Dermis blood vessel endothelial cell (primary cell): ENCODE results near the gene TMEM151A. TPM values are rescaled to one million over a fixed set of nuclear protein-coding genes. Genes with fewer than 3 reads are reported as not detected.

ENCODE experiments used
- DNase-seq: peaks from one replicate; pipeline ENCODE4 v3.0.0; 2010
- total RNA-seq: library from RNA; depleted of rRNA; stranded (reverse); fragments of >200 nt; gene quantifications from 2 replicates; pipeline ENCODE4 v1.2.3, GENCODE V29; 2014

Gene TMEM151A
- total RNA-seq, 1 donor from 2014 or later = not detected

DNA sequence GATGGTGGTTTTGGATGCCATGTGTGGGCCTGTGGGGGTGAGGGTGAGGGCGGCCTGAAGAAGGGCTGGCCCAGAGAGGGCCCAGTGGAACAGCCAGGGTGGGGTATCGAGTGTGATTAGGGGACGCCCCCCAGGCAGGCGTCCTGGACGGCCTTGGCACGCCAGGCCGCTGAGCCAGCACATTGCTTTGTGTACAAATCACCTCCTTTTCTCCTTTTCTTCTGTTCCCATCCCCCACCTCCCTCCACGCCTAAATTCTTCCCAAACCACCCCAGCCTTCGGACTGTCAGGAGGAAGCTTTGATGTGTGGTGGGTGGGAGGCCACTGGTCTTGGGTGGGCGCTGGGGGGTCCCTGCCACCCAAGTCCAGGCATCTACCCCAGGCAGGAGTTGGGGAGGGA is 33.0 kb downstream of the TMEM151A start:
- no peak for DNase-seq

DNA sequence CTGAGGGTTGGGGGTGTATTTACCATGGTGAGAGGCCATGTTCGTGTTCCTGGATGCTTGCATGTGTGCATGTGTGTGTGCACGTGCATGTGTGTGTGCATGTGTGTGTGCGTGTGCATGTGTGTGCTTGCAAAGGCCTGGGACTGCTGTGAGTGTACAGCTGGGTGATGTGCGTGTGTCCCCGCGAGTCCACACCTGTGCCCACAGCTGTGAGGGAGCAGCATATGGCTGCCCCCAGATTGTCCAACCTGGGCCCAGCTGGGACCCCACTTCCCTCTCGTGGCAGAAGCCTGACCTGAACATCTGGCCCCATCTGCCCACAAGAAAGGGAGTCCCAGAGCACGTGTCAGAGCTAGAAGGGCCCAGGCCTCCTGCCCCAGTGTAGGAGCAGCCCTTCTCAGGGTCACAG is 33.6 kb downstream of the TMEM151A start:
- DNase-seq = no peak

DNA sequence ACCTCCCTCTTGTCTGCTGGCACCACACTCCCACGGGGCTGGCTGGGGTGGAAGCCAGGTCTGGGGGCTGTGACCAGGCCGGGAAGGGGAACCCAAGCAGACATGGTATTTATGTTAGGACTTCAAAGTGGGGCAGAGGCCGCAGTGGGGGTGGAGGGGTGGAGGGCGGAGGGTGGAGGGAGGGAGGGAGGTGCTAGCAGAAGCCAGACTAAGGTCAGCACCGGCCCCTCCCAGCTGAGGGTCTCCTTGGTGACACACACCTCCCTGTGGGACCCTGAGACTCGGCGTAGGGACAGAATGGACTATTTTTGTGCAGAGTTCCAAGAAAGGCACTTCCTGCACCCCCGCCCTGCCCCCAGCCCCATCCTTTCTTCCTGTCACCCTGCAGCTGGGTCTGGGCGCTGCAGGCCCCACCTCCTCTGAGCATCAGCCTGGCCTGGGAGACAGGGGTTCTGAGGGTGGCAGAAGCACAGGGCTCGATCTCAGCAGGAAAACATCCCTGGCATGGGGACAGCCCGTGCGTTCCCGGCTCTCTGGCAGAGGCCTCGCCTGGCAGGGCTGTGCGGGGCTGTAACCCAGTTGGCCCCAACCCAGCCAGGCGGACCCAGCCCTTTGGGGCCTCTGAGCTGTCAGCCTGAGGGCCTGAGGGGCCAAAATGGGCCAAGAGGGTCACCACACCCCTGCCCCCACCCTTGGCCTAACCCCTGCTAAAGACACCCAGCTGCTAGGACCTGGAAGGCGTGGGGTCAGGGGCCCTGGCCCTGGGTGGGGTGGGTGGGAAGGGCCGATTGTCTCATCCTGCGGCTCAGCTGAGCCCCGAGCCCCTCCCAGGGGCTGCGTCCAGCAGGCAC is 34.8 kb downstream of the TMEM151A start:
- DNase-seq = no peak

DNA sequence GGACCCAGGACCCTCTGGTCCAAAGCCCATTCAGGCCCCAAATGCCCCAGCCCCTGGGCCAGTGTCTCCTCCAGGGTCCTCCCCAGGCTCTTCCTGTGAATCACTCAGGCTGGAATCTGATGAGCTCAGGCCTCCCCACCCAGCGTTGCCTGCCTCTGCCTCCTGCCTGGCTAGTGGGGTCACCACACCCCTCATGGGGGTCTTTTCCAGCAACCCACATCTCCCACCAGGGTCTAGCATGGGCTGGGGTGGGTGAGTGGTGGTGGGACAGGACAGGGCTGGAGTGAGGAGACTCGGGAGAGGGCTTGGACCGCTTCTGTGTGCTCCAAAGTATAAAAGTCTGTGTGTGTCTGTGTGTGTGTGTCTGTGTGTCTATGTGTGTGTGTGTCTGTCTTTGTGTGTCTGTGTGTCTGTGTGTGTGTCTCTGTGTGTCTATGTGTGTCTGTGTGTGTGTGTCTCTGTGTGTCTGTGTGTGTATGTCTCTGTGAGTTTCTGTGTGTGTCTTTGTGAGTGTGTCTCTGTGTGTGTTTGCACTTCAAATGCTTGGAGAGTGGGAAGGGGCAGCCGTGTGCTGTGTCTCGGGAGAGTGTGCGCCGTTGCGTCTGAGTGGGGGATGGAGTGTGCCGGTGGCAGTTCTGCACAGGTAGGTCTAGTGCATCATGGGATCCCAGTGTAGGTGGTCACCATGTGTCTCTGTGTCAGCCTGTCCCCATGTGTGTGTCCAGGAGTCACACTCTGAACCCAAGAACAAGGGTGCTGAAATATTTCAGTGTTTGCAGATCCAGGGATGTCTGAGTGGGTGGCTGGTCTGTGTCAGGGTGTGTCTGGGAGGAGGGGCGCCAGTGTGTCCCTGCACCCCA is 35.7 kb downstream of the TMEM151A start:
- no peak for DNase-seq

DNA sequence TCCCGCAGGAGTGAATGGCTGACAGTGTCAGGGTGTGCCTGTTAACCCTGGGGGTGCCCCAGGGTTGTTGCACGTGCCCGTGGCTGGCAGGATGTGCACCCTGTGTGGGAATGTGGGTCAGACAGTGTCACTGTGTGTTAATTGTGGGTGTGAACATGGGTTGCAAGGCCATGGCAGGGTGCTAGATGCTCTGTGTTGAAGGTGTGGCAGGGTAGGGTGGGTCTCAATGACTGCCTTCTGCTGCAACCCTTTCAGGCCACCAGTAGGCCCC is 36.3 kb downstream of the TMEM151A start:
- no peak for DNase-seq

DNA sequence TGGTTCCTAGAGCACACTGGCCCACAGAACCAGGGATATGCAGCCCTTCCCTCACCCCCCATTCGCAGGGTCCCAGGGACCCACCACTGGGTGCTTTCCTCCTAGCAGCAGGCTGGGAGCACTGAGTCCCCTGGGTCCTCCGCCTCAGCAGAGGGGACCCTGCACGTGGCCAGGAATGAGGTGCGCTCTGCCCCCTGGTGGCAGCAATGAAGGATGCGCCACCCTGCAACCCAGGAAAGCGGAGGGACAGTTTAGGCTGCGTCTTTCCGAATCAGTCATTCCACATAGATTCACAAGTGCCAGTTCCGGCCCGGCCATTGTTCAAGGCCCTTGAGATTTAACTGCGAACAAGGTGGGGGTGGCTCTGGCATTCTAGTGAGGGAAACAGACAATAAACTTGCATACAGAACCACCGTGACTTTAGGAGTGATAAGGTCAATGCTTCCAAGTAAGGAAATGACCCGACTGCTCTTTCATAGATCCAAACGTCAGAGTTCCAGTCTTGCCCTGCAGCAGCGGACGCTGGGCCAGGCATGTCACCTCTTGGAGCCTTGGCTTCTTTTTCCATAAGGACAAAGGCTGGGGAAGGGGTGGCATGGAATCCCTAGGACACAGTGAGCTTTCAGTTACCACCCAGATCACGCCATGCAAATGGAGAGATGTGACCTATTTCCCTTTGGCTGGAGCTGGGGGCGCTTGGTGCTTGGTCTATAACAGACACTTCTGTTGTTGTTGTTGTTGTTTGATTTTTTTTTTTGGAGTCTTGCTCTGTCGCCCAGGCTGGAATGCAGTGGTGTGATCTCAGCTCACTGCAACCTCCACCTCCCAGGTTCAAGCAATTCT is 36.8 kb downstream of the TMEM151A start:
- DNase-seq = peak; percentile 80

DNA sequence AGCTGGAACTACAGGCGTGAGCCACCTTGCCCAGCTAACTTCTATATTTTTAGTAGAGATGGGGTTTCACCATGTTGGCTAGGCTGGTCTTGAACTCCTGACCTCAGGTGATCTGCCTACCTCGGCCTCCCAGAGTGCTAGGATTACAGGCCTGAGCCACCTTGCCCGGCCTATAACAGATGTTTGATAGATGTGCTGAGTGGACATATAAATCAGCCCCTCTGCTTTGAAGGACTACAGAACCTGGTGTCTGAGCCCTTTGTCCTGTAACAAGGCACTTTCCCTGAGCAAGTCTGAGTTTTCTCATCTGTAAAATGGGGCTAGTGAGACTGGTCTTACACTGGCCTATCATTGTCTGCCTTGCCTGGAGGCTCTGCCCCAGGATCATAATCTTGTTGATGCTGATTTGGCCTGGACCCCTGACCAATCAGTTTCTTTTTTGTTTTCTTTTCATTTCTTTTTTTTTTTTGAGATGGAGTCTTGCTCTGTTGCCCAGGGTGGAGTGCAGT is 37.5 kb downstream of the TMEM151A start:
- no peak for DNase-seq

DNA sequence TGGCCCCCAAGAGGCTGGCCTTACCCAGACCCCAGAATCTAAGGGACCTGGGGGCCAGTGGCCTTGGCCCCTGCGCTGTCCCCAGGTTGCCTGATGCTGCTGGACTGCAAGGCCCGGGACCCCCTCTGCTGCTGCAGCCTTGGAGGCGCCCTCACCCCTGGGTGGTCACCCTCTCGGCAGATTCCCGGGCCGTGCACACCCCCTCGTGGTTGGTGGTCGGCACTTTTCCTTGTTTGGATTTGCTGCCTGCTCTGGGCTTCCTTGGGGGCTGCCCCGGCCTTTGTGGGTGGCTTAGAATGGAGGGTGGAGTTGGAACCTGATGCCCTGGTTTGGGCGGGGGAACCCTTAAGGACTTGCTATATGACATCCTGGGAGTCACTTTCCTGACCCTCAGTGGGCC is 39.2 kb downstream of the TMEM151A start:
- DNase-seq = no peak

DNA sequence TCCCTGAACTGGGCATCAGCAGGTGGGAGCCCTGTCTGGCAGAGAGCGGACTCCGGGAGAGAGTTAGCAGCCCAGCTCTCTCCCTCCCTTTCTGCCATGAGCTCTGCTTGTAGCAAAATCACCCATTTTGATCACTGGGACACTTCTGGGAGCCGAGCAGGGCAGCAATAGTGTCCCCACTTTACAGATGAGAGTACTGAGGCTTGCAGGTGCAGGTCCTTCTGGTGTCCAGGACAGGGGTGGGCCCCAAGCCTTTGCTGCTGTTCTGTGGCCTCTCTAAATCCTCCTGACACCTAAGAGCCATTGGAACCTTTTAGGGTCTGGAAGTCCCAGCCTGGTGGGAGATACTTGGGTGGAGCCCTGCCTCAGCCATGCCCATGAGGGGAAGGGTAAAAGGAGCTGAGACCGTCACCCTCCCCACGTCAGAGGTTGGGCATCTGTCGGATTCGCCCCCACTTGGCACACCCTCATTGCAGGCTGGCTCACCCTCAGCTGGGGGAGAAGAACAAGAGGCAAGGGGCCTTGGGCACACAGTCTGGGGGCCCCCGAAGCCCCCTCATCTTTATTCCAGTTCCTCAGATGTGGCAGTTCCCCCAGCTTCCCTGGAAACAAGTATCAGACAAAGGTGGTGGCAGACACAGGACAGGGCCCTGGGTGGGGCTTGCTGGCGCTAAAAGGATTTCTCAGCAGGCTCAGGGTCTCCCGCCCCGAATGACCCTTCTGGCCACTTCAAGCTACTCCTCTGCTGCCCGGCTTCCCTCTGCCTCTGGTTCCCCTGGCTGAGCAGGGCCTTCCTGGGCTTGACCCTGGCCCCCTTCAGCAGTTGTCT is 40.1 kb downstream of the TMEM151A start:
- DNase-seq = no peak

DNA sequence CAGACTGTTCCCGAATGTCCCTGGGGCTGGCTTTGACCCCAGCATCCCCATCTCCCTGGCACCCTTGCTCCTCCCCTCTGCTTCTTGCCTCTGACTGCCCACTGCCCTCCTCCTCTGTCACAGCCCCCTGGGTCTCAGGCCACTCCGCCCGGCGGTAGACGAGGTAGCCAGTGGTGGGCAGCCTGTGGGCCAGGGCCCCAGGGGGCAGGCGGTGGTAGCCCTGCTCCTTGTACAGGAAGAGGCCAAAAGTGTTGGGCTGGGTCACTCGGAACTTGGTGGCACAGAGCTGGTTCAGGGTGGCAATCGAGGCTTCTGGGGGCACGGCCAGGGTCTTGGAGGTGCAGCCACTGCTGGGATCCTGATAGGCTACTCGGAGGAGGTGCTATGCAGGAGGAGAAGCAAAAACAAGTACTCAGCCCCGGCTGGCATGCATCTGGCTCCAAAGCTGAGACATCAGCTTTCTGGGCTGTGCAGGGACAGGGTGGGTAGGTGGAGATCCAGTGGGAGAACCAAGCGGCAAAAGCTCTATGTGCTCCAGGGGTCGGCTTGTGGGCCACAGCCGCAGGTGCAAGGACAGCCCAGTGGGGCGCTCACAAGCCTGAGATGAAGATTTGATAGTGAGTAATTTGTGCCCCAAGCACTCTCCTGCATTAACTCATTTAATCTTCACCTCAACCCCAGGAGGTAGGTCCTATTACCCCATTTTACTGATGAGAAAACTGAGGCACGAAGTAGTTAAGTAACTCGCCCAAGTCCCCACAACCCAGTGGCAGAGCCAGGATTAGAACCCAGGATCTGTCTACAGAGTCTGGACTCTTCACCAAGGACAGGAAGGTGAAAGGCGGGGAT is 40.9 kb downstream of the TMEM151A start:
- no peak for DNase-seq

DNA sequence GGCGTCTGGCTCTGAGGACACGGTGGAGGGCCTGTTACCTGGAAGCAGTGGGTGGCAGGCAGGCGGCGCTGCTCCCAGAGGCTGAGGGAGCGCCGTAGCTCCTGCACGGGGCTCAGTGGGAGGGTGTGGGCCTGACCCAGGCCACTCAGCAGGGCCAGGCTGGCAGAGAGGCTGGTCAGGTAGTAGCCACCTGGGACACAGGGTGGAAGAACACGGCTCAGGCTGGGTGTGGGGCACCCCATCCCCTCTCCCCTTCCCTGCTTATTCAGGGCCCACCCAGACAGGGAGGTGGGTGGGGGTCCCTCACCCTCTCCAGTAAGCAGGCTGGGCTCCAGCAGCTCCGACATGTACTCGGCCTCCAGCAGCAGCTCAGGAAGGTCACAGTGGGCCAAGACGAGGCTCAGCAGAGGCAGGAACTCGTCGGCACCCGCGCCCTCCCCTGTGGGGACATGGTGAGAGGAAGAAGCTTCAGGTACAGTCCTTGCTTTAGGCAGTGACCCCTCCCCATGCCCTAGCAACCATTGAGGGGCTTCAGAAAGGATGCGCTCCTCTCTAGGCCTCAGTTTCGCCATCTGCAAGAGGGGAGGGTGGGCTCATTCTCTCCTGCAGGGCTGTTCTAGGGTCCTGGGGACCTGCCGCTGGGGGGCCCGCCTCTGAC is 41.7 kb downstream of the TMEM151A start:
- DNase-seq = no peak

DNA sequence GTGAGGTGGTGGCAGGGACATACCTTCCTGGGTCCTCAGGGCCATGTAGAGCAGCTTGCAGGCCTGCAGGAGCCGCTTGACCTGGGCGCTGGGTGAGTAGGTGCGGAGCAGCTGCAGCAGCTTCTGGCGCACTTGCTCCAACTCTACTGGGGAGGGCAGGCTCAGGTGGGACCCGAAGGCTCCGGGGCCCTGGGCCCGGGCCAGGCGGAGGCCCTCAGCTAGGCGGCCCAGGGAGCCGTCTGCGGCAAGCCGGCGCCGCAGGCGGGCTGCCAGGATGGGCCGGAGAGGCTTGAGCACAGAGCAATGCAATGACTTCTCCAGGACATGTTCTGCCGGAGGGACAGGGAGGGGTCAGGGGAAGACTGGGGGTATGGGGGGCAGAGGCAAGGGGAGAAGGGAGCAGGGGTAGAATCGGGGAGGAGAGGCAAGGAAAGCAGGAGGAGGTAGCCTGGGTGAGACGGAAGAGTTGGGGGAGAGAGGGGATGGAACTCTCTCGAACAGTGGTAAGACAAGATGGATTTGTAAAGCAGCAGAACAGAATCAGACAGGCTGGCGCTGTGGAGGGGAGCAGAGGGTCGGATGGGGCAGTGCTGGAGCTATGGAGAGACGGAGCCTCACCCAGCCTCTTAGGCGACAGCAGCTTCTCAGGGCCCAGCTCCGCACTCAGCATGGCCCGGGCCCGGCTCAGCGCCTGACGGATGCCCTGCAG is 42.4 kb downstream of the TMEM151A start:
- no peak for DNase-seq

DNA sequence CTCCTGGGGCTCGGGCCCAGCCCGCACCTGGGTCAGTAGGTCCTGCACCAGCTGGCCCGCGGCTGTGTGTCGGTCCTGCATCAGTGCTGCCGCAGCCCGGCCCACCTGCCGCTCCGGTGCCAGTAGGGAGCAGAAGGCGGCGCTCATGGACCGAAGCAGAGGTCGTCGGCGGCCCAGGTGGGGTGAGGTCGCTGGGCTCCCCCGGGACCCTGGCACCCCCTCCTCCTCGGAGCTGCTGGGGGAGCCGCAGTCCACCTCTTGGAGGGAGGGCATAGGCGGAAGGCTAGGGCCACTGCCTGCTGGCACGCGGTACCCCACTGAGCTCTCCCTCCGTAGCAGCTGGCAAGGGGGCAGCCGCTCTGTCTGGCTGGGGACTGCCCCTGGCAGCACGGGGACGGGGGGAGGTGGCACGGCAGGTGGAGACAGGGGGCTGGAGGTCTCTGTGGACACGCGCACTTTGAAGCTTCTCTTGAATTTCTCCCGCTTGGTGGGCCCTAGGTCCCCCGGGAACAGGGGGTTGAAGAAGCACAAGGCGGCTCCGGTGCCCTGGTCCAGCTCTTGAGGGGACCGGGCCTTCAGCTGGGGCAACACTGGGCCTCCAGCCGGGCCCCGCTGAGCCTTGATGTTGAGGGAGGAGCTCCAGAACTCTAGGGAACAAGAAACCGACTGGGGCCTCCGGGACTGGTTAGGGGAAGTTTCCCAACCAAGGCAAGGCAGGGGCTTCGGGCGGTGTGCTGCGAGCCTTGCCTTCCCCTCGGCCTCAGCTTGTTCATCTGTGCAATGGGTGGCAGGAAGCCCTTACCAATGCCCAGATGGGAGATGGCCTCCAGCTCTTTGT is 43.1 kb downstream of the TMEM151A start:
- no peak for DNase-seq

DNA sequence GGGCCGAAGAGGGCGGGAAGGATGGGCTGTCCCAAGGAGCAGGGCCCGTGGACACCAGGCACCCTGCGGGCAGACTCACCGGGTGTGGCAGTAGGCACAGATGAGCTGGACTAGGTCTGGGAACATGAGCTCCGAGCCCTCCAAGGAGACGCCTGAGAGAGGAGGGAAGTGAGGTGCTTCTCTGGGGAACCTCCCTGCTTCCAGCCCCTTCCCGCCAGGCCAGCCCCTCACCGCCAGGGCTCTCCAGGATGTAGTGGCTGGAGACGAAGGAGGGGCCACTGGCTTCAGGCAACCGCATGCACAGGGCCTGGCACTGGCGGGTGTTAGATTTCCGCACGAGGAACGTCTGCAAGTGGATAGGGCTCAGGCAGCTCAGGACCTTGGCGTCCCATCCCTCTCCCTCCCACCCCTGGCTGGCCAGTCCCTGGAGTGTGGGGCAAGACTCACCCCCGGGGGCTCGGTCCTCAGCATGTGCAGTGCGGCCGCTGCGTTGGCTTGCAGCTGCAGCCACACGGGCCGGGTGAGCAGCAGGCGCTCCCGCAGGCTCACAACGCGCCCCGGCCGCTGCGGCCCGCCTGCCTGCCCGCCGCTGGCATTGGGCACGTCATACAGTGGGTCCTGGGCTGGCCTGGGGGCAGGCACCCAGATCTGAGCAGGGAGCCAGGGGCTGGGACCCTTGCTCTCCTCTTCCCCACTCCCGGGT is 44.0 kb downstream of the TMEM151A start:
- peak; percentile 60 for DNase-seq

DNA sequence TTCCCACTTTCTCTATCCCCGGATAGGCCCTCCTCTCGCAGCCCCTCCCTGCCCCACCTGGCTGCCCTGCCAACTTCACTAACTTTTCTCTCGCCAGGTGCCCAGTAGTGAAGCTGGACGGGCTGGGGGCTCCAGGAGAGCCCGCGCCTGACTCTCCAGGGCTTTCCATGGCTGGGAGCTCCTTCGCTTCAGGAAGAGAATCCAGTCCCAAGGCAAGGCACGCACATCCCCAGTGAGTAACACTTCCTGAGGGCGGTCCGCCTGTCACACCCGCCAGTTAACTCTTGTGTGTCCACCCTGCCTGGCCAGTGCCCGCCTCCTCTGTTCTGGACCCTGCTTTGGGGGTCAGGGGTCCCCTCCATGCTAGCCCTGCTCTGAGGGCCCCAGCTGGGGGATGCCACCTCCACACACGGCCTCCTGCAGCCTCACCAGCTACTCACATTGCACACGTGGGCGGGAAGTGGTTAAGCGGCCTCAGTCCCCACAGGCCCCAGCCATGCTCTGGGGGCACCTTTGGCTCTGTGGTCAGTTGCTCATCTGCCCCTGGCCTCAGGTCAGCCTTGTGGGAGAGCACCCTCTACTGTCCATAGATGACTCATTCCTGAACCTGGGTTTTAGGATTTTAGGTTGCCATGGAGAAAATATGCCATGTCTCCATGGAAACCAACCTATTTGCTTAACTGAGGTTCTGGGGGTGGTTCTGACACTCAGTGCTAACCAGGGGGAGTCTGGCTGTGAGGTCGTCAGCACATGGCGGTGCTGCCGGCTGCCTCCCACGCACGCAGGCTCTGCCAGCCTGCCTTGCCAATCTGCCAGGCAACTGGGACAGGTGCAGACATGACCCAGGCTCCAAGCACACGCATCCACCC is 44.8 kb downstream of the TMEM151A start, which contains the start of gene RIN1:
Gene RIN1, minus strand, starts transcription at position 201 of the 869 bp plus-strand sequence. Its CDS starts 32 bp downstream, at position 169.
- peak; percentile 91 for DNase-seq

DNA sequence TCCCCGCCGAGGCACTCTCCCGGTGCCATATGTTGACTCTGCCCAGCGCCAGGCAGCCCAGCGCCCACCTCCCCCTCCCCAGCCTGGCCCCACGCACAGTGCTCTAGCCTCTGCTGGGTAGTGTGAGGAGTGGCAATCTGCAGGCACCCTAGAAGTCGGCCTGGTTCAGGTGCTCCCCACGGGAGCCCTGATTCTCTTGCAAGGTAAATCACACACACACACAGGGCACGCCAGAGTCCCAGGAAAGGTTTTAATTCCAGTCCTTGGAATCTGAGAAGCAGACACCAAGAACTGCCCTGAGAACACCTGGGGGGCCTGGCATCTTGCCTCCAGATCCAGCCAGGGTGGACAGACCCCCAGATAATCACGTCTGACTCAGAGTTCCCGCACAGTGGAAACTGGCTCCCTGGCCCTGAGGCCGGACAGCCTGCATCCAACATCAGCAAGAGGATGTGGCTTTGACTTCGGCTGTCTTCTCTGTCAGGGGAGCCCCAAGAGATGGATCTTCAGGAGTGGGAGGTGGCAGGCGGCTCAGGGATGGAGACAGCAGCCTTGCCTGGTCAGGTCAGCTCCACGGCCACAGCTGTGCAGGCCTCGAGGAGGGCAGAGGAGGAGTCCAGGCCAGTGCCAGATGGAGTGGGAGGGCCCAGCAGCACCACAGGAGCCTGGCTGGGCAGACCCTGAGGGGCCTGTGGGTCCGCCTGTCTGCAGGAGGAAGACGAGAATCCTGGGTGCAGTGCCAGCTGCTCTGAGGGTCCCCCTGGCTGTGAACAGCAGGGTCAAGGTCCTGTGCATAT is 45.6 kb downstream of the TMEM151A start:
- DNase-seq = no peak
